Neural progenitor cell (in vitro differentiated cells): ENCODE results near the gene SHTN1. TPM values are rescaled to one million over a fixed set of nuclear protein-coding genes. Genes with fewer than 3 reads are reported as not detected.

Source experiments
- DNase-seq: peaks from one replicate; pipeline ENCODE4 v3.0.0-alpha.2; 2016; ENCODE audit warnings: low spot score
- H2AFZ ChIP-seq: fragments of 200-600 bp; sonication (generic); replicated peaks from 2 replicates; pipeline ENCODE4 v1.6.1; 2016; ENCODE audit warnings: antibody characterized with exemption
- H3F3A ChIP-seq: fragments of 200-600 bp; sonication (generic); 2 replicates; pipeline ENCODE4 v1.6.1; 2016; ENCODE audit warnings: antibody characterized with exemption, low read depth
- H3K27ac ChIP-seq: fragments of 200-600 bp; sonication (generic); 2 replicates; pipeline ENCODE4 v1.5.1; 2016; ENCODE audit warnings: mild to moderate bottlenecking
- H3K27me3 ChIP-seq: fragments of 200-600 bp; sonication (generic); 2 replicates; pipeline ENCODE4 v1.6.1; 2016; ENCODE audit warnings: mild to moderate bottlenecking, moderate library complexity
- H3K36me3 ChIP-seq: fragments of 200-600 bp; sonication (generic); 2 replicates; pipeline ENCODE4 v1.5.1; 2016
- H3K4me1 ChIP-seq: fragments of 200-600 bp; sonication (generic); 2 replicates; pipeline ENCODE4 v1.6.1; 2016; ENCODE audit warnings: mixed run types
- H3K4me2 ChIP-seq: fragments of 200-600 bp; sonication (generic); 2 replicates; pipeline ENCODE4 v1.6.1; 2016
- H3K4me3 ChIP-seq: fragments of 200-600 bp; sonication (generic); 2 replicates; pipeline ENCODE4 v1.5.1; 2016
- H3K79me2 ChIP-seq: fragments of 200-600 bp; sonication (generic); 2 replicates; pipeline ENCODE4 v1.6.1; 2016; ENCODE audit warnings: low read depth
- H3K9ac ChIP-seq: fragments of 200-600 bp; sonication (generic); 2 replicates; pipeline ENCODE4 v1.6.1; 2016
- H3K9me3 ChIP-seq: fragments of 200-600 bp; sonication (generic); 2 replicates; pipeline ENCODE4 v1.5.1; 2016; ENCODE audit warnings: low read depth
- H4K20me1 ChIP-seq: fragments of 200-600 bp; sonication (generic); 2 replicates; pipeline ENCODE4 v1.6.1; 2016; ENCODE audit warnings: low read depth
- H3K27ac Mint-ChIP-seq: 3 replicates; pipeline ENCODE4 v1.8.0; 2021; ENCODE audit warnings: mixed read lengths
- H3K27me3 Mint-ChIP-seq: 2 replicates; pipeline ENCODE4 v1.8.0; 2022; ENCODE audit warnings: low read depth, mild to moderate bottlenecking, inconsistent platforms, moderate library complexity, mixed read lengths; ENCODE audit not compliant: insufficient read depth
- H3K36me3 Mint-ChIP-seq: 3 replicates; pipeline ENCODE4 v1.8.0; 2021; ENCODE audit warnings: mixed read lengths
- H3K4me1 Mint-ChIP-seq: 3 replicates; pipeline ENCODE4 v1.8.0; 2021; ENCODE audit warnings: mixed read lengths
- H3K4me3 Mint-ChIP-seq: 3 replicates; pipeline ENCODE4 v1.8.0; 2021; ENCODE audit warnings: mild to moderate bottlenecking, moderate library complexity, mixed read lengths
- H3K9me3 Mint-ChIP-seq: 3 replicates; pipeline ENCODE4 v1.8.0; 2020; ENCODE audit warnings: mixed read lengths
- EZH2 ChIP-seq: fragments of 200-600 bp; sonication (generic); IDR thresholded peaks from 2 replicates; pipeline ENCODE4 v1.6.1; 2017; ENCODE audit warnings: antibody characterized with exemption, mild to moderate bottlenecking, moderate library complexity
- EZH2phosphoT487 ChIP-seq: fragments of 200-600 bp; sonication (generic); IDR thresholded peaks from 2 replicates; pipeline ENCODE4 v1.6.1; 2017; ENCODE audit warnings: antibody characterized with exemption
- total RNA-seq: library from RNA; depleted of rRNA; stranded (reverse); fragments of >200 nt; gene quantifications from 2 replicates; pipeline ENCODE4 v1.2.3, GENCODE V29; 2015; ENCODE audit warnings: low replicate concordance
- TF ChIP-seq, protein P1 (sequence below): fragments of 200-600 bp; sonication (generic); IDR thresholded peaks from 2 replicates; pipeline ENCODE4 v1.5.1; 2017; ENCODE audit warnings: antibody characterized with exemption, mild to moderate bottlenecking

Gene SHTN1
- total RNA-seq, 1 donor from 2014 or later = 17.3 TPM

DNA sequence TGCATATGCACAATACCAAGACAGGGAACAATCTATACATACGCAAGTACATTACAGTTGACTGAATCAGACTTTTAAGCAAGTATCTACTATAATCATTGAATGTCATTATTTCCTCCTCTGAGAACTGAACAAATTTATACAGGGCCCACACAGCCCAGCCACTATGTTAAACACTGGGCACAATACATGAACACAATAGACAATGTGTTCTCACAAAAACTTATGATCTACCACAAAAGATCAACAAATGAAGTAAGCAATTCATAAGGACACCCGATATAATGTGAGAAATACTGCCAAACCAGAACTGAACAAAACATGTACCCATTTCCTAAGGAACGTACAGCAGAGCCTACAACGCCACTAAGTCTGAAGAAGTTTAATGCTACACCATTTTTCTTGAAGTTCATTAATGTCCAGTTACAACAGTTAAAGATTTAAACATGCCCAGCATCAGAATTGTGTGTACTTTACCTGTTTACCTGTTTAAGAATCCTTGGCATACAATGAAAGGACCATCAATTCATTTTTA, 31.5 kb downstream of the SHTN1 start:
- Histone ChIP-seq H3K27ac (no peak overlapping the region), H3K36me3 (no peaks in the 10 kb centered on the region)
- DNase-seq = no peak

GRCh38 chr10:116972131-116972530, 32.9 kb downstream of the SHTN1 start:
- TF ChIP-seq EZH2 = no peak
- TF ChIP-seq, protein P1, sequence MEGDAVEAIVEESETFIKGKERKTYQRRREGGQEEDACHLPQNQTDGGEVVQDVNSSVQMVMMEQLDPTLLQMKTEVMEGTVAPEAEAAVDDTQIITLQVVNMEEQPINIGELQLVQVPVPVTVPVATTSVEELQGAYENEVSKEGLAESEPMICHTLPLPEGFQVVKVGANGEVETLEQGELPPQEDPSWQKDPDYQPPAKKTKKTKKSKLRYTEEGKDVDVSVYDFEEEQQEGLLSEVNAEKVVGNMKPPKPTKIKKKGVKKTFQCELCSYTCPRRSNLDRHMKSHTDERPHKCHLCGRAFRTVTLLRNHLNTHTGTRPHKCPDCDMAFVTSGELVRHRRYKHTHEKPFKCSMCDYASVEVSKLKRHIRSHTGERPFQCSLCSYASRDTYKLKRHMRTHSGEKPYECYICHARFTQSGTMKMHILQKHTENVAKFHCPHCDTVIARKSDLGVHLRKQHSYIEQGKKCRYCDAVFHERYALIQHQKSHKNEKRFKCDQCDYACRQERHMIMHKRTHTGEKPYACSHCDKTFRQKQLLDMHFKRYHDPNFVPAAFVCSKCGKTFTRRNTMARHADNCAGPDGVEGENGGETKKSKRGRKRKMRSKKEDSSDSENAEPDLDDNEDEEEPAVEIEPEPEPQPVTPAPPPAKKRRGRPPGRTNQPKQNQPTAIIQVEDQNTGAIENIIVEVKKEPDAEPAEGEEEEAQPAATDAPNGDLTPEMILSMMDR = no peak
- TF ChIP-seq EZH2phosphoT487 = no peak
- Histone ChIP-seq H3K79me2 (no peaks in the 10 kb centered on the region), H3K9me3 (no peaks in the 10 kb centered on the region), H3F3A (no peaks in the 10 kb centered on the region), H3K27ac (no peak overlapping the region), H3K27me3 (no peaks in the 10 kb centered on the region), H3K4me3 (no peak overlapping the region), H3K9ac (no peak overlapping the region), H3K36me3 (no peaks in the 10 kb centered on the region), H3K4me1 (peaks cover 26% of the 10 kb centered on the region), H2AFZ (no peak overlapping the region), H4K20me1 (no peaks in the 10 kb centered on the region), H3K4me2 (no peak overlapping the region)
- Mint-ChIP-seq H3K36me3 (no peaks in the 10 kb centered on the region), H3K4me1 (peaks cover 12% of the 10 kb centered on the region), H3K27me3 (no peaks in the 10 kb centered on the region), H3K4me3 (no peak overlapping the region), H3K27ac (no peak overlapping the region), H3K9me3 (no peaks in the 10 kb centered on the region)
- DNase-seq = no peak

More for the DNA sequence above, 31.5 kb downstream of the SHTN1 start:
- no peak overlapping the region for H3K27ac Mint-ChIP-seq
- Histone ChIP-seq H3K4me3 (no peak overlapping the region), H3K4me1 (peaks cover 30% of the 10 kb centered on the region), H3K27me3 (no peaks in the 10 kb centered on the region), H3K9ac (no peak overlapping the region), H3F3A (no peaks in the 10 kb centered on the region), H3K9me3 (no peaks in the 10 kb centered on the region), H3K79me2 (no peaks in the 10 kb centered on the region), H3K4me2 (no peak overlapping the region), H2AFZ (no peak overlapping the region), H4K20me1 (no peaks in the 10 kb centered on the region)
- TF ChIP-seq EZH2 = no peak
- TF ChIP-seq EZH2phosphoT487 = no peak
- TF ChIP-seq, protein P1 = no peak
- H3K36me3 Mint-ChIP-seq = no peaks in the 10 kb centered on the region
- no peaks in the 10 kb centered on the region for H3K9me3 Mint-ChIP-seq
- peaks cover 12% of the 10 kb centered on the region for H3K4me1 Mint-ChIP-seq
- no peak overlapping the region for H3K4me3 Mint-ChIP-seq
- H3K27me3 Mint-ChIP-seq = no peaks in the 10 kb centered on the region

GRCh38 chr10:116970050-116970449, 34.9 kb downstream of the SHTN1 start:
- Mint-ChIP-seq H3K4me3 (no peak overlapping the region), H3K27me3 (no peaks in the 10 kb centered on the region), H3K36me3 (no peaks in the 10 kb centered on the region), H3K27ac (no peak overlapping the region), H3K9me3 (no peaks in the 10 kb centered on the region), H3K4me1 (peaks cover 8% of the 10 kb centered on the region)
- Histone ChIP-seq H3K79me2 (no peaks in the 10 kb centered on the region), H3K9me3 (no peaks in the 10 kb centered on the region), H3K9ac (no peak overlapping the region), H3K4me1 (peaks cover 14% of the 10 kb centered on the region), H3K4me2 (no peak overlapping the region), H3K27ac (no peak overlapping the region), H3K36me3 (no peaks in the 10 kb centered on the region), H2AFZ (no peak overlapping the region), H3K4me3 (no peak overlapping the region), H3K27me3 (no peaks in the 10 kb centered on the region), H4K20me1 (no peaks in the 10 kb centered on the region), H3F3A (no peaks in the 10 kb centered on the region)
- DNase-seq = no peak
- TF ChIP-seq, protein P1 = no peak
- no peak for TF ChIP-seq EZH2
- no peak for TF ChIP-seq EZH2phosphoT487
